ENCODE measurements around the gene HEXIM2. TPM values are rescaled to one million over a fixed set of nuclear protein-coding genes. Genes with fewer than 3 reads are reported as not detected.
A peak's percentile ranks its signal among the peaks of the same experiment; 100 is the strongest.

Gene HEXIM2
- total RNA-seq, 4 donors from 2014 or later, result 3.8 to 11.1 (median 8.6) TPM

DNA sequence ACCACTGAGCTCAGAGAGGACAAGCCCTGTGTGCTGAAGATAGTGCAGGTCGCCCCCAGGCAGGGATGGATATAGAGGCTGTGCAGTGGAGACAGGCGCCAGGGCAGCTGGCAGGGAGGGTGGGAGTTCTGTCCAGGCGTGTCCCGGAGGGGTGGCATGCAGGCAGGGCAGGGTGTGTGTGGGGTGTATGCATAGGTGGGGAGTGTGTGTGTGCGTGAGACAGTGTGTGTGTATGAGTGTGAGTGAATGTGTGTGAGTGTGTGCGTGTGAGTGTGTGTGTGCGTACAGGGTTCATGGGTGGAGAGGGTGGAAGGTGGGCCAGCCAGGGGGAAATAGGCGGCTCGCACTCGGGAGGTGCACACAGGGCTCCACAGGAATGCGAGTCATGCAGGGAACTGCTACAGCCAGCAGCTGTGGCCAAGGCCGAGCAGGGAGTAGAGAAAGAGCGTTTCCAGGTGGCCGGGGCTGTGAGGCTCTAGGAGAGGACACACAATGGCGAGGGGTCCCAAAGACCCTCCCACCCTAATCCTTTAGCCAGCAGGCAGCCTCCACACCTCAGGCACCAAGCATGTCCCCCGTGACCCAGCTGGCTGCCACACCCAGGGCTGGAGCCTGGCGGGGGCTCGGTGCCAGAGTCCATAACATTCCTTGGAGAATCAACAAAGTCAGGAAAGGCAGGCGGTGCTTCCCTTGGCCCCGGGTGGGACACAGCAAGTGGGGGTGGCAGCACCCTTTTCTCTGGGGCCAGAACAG, 34.0 kb upstream of the HEXIM2 start:
- no peaks in the 10 kb centered on the region for H3K27me3 ChIP-seq
- TF ChIP-seq EP300 (IDR thresholded peaks at IDR 0.05) (no peak), POLR2A (IDR thresholded peaks at IDR 0.05) (no peak), POLR2AphosphoS5 (IDR thresholded peaks at IDR 0.05) (peak; percentile 14)
- peaks cover 0 to 81% (median 45%) of the 10 kb centered on the region in 3 donors for H3K4me1 ChIP-seq
- H3K4me3 ChIP-seq, result peak overlapping the region in 1 of 2 donors; percentile 29
- H3K36me3 ChIP-seq, result no peaks in the 10 kb centered on the region
- 28 to 31% methylated on average over 10 to 14 of the region's 20 CpGs for WGBS, 2 donors (ENCODE audit: low coverage in 1 of 2)
- peak overlapping the region; percentile 51 to 100 (median 98) for H3K27ac ChIP-seq
- peak; percentile 30 for ATAC-seq
- no peaks in the 10 kb centered on the region for H3K9me3 ChIP-seq

DNA sequence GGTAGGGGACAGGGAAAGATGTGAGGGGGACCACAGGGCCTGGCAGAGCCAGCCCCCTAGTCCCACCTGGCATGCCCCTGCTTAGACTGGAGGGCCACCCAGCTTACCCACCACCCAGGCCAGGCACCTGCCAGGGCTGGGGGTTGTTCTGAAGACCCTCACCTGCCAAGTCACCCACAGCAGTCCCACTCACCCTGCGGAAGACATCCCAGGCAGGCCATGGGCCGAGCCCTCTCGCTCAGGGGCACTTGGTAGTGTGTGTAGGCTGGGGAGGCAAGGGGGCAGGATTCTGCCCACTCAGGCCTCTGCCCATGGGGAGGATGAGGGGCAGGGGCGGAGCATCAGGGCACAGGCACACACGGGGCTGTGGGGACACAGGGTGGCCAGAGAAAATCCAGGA, 33.3 kb upstream of the HEXIM2 start:
- H3K4me1 ChIP-seq, result peaks cover 0 to 82% (median 44%) of the 10 kb centered on the region in 3 donors
- no peaks in the 10 kb centered on the region for H3K27me3 ChIP-seq
- TF ChIP-seq POLR2AphosphoS5 (IDR thresholded peaks at IDR 0.05) (no peak), EP300 (IDR thresholded peaks at IDR 0.05) (no peak), POLR2A (IDR thresholded peaks at IDR 0.05) (no peak)
- TF ChIP-seq, protein P1, sequence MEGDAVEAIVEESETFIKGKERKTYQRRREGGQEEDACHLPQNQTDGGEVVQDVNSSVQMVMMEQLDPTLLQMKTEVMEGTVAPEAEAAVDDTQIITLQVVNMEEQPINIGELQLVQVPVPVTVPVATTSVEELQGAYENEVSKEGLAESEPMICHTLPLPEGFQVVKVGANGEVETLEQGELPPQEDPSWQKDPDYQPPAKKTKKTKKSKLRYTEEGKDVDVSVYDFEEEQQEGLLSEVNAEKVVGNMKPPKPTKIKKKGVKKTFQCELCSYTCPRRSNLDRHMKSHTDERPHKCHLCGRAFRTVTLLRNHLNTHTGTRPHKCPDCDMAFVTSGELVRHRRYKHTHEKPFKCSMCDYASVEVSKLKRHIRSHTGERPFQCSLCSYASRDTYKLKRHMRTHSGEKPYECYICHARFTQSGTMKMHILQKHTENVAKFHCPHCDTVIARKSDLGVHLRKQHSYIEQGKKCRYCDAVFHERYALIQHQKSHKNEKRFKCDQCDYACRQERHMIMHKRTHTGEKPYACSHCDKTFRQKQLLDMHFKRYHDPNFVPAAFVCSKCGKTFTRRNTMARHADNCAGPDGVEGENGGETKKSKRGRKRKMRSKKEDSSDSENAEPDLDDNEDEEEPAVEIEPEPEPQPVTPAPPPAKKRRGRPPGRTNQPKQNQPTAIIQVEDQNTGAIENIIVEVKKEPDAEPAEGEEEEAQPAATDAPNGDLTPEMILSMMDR (IDR thresholded peaks at IDR 0.05), result no peak
- ATAC-seq, result no peak
- H3K4me3 ChIP-seq, result peak overlapping the region in 1 of 2 donors; percentile 29
- H3K27ac ChIP-seq, result peak overlapping the region; percentile 51 to 100 (median 98)
- H3K9me3 ChIP-seq, result no peaks in the 10 kb centered on the region
- WGBS, 2 donors (ENCODE audit: low coverage in 1 of 2), result 33 to 58% methylated on average over 2 of the region's 5 CpGs
- no peaks in the 10 kb centered on the region for H3K36me3 ChIP-seq

DNA sequence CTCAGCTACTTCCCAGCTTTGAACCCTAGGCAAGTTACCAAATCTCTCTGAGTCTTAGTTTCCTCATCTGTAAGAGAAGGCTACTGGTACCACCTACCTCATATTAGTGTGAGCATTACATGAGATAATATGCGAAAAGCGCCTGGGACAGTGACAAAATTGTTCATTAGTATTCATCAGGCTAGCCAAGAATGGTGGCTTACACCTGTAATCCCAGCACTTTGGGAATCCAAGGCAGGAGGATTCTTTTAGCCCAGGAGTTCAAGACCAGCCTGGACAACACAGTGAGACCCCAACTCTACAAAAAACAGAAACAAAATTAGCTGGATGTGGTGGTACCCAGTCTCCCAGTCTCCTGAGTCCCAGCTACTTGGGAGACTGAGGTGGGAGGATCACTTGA, 32.7 kb upstream of the HEXIM2 start:
- WGBS, 2 donors (ENCODE audit: low coverage in 1 of 2), result 100% methylated on average over 1 to 2 of the region's 2 CpGs
- no peak for ATAC-seq
- no peaks in the 10 kb centered on the region for H3K36me3 ChIP-seq
- H3K9me3 ChIP-seq, result no peaks in the 10 kb centered on the region
- peaks cover 0 to 82% (median 39%) of the 10 kb centered on the region in 3 donors for H3K4me1 ChIP-seq
- TF ChIP-seq POLR2AphosphoS5 (IDR thresholded peaks at IDR 0.05) (no peak), POLR2A (IDR thresholded peaks at IDR 0.05) (no peak), EP300 (IDR thresholded peaks at IDR 0.05) (no peak)
- TF ChIP-seq, protein P1 (IDR thresholded peaks at IDR 0.05), result no peak
- H3K4me3 ChIP-seq, result peak overlapping the region in 1 of 2 donors; percentile 29
- peak overlapping the region in 3 of 4 donors; percentile 97 to 100 (median 100) for H3K27ac ChIP-seq
- no peaks in the 10 kb centered on the region for H3K27me3 ChIP-seq

DNA sequence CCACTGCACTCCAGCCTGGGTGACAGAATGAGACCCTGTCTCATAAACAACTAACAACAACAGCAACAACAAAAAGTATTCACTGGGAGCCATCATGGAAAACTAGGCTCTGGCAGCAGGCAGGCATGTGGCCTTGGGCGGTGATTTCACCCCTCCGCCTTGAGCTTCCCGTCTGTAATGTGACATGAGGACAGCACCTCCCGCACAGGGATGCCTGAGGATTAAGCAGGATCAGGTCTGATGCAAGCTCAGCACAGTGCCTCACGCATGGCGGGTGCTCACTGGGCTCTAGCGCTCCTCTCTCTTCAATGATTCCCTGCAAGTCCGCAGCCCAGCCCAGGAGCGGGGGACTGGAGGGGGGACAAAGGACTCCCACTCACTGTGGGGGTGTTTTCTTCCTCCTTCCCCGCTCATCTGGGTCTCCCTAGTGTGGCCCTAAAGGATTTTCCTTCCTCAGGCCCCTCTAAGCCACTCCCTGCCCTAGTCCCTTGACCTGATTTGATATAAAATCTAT, 32.2 kb upstream of the HEXIM2 start:
- 72 to 94% methylated on average over 3 to 8 of the region's 10 CpGs for WGBS, 2 donors (ENCODE audit: low coverage in 1 of 2)
- no peak overlapping the region for H3K4me3 ChIP-seq
- TF ChIP-seq, protein P1 (IDR thresholded peaks at IDR 0.05), result no peak
- peak; percentile 92 for TF ChIP-seq POLR2AphosphoS5 (IDR thresholded peaks at IDR 0.05)
- TF ChIP-seq EP300 (IDR thresholded peaks at IDR 0.05), result no peak
- TF ChIP-seq POLR2A (IDR thresholded peaks at IDR 0.05), result no peak
- no peaks in the 10 kb centered on the region for H3K27me3 ChIP-seq
- H3K27ac ChIP-seq, result peak overlapping the region in 3 of 4 donors; percentile 97 to 100 (median 100)
- no peaks in the 10 kb centered on the region for H3K36me3 ChIP-seq
- no peaks in the 10 kb centered on the region for H3K9me3 ChIP-seq
- H3K4me1 ChIP-seq, result peaks cover 0 to 81% (median 34%) of the 10 kb centered on the region in 3 donors
- no peak for ATAC-seq

DNA sequence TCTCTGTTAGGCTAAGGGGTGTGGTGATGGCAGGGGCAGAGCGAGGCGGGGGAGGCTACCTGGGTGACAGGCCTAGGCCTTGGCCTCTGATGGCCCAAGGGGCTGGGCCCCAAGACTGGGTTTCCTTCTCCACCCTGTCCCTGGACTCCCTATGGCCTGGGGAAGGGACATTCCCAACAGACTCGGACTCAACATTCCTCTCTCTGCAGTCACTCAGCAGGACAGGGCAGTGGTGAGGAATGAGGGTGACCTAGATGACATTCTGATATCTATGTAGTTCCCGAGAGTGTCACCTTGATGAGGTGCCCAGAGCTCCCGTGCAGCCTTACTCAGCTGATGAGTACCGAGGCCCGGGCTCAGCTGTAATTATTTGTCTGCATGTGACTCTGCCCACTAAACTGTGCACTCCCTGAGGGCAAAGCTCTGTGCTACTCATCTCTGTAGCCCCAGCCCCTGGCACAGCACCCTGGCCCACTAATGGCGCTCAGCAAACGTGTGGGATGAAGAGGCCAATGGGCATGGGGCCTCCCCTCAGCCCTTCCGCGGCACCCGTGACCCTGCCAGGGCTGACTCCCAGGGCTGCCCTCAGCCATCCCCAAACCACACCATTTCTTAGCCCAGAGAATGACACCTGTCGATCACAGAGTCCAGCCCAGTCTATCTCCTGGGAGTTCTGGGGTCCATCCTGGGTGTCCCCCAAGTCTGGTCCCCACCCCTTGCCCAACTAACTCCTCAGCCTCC, 31.6 kb upstream of the HEXIM2 start:
- peaks cover 0 to 81% (median 30%) of the 10 kb centered on the region in 3 donors for H3K4me1 ChIP-seq
- no peaks in the 10 kb centered on the region for H3K9me3 ChIP-seq
- WGBS, 2 donors (ENCODE audit: low coverage in 1 of 2), result 100% methylated on average over 1 of the region's 13 CpGs; no CpG with 5 or more reads in 1 of the 2 donors
- peak overlapping the region in 1 of 2 donors; percentile 99 for H3K4me3 ChIP-seq
- TF ChIP-seq EP300 (IDR thresholded peaks at IDR 0.05) (no peak), POLR2AphosphoS5 (IDR thresholded peaks at IDR 0.05) (no peak), POLR2A (IDR thresholded peaks at IDR 0.05) (no peak)
- TF ChIP-seq, protein P1 (IDR thresholded peaks at IDR 0.05), result no peak
- no peak for ATAC-seq
- no peaks in the 10 kb centered on the region for H3K36me3 ChIP-seq
- H3K27ac ChIP-seq, result peak overlapping the region in 3 of 4 donors; percentile 97 to 100 (median 100)
- H3K27me3 ChIP-seq, result no peaks in the 10 kb centered on the region

All from gastroesophageal sphincter (tissue), 4 donors.